ENCODE data around the gene PLPP3. TPM values are rescaled to one million over a fixed set of nuclear protein-coding genes. Genes with fewer than 3 reads are reported as not detected.

PLPP3 gene
- total RNA-seq, 6 donors from 2014 or later, result 30.7 to 117 (median 55.5) TPM

DNA sequence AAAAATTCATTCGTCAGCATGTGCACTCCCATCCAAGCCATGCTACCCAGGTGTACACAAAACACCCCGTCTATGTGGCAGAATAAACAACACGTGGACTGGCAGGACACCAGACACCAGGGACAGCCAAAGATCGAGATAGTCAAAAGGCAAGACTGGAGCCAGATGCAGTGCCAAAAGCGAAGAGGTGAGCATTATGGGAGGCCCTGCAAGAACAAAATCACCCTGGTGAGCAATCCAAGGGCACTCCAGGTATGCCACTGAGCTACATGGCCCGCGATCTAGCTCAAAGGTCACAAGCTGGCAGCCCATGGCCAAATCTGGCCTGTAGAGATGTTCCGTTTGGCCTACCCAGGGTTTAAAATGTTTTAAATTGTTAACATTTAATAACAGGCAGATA is 33.7 kb downstream of the PLPP3 start:
- TF ChIP-seq POLR2A (IDR thresholded peaks at IDR 0.05) (no peak), POLR2AphosphoS5 (IDR thresholded peaks at IDR 0.05) (no peak), EP300 (IDR thresholded peaks at IDR 0.05) (no peak)
- TF ChIP-seq, protein P1, sequence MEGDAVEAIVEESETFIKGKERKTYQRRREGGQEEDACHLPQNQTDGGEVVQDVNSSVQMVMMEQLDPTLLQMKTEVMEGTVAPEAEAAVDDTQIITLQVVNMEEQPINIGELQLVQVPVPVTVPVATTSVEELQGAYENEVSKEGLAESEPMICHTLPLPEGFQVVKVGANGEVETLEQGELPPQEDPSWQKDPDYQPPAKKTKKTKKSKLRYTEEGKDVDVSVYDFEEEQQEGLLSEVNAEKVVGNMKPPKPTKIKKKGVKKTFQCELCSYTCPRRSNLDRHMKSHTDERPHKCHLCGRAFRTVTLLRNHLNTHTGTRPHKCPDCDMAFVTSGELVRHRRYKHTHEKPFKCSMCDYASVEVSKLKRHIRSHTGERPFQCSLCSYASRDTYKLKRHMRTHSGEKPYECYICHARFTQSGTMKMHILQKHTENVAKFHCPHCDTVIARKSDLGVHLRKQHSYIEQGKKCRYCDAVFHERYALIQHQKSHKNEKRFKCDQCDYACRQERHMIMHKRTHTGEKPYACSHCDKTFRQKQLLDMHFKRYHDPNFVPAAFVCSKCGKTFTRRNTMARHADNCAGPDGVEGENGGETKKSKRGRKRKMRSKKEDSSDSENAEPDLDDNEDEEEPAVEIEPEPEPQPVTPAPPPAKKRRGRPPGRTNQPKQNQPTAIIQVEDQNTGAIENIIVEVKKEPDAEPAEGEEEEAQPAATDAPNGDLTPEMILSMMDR (IDR thresholded peaks at IDR 0.05), result no peak
- WGBS, 2 donors, result 86 to 91% methylated on average over 8 of the region's 8 CpGs
- H3K9me3 ChIP-seq, result no peaks in the 10 kb centered on the region
- ATAC-seq (ENCODE audit: low FRiP score in 2 of 2), result no peak
- H3K4me1 ChIP-seq, result peaks cover 30 to 46% (median 35%) of the 10 kb centered on the region in 4 donors
- no peaks in the 10 kb centered on the region for H3K36me3 ChIP-seq
- no peak for DNase-seq
- H3K27me3 ChIP-seq, result no peaks in the 10 kb centered on the region
- no peak overlapping the region for H3K4me3 ChIP-seq
- H3K27ac ChIP-seq, result no peak overlapping the region

DNA sequence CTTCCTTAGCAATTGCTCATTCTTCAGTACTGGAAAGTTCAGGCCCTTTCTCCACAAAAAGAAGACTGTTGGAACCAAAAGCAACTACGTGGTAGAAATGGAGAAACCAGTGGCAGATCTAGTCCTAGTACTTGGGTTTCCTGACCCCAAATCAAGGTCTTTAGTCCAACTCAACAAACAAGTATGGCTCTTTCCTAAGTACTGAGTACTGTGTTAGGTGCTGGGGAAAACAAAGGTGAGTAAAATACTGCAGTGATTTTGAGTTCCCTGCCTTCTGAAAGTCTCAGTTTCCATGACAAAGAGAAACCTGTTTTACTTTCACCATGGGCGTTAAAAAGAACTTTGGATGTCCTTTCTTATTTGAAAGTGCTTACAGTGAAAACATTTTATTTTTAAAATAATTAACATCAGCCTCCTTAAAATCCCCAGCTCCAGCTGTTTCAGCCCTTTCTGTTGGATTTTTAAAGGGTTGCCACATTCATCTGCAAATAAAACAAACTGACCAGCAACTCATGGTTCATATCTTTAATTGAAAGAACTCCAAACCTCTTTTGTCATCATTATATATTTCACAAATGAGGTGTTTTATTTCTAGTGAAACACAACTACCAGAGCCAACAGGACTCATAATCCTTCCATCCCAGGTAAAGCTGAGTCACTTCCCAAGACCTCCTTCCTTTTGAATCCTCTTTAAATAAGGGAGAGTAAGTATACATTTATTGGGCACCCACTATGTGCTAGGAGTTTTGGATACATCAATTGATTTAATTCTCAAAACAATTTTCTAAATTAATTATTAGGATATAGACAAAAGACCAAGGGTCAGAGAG is 35.4 kb downstream of the PLPP3 start:
- no peaks in the 10 kb centered on the region for H3K27me3 ChIP-seq
- WGBS, 2 donors, result 80 to 86% methylated on average over 2 of the region's 2 CpGs
- no peak overlapping the region for H3K4me3 ChIP-seq
- peaks cover 22 to 38% (median 33%) of the 10 kb centered on the region in 4 donors for H3K4me1 ChIP-seq
- H3K9me3 ChIP-seq, result no peaks in the 10 kb centered on the region
- no peak for TF ChIP-seq POLR2AphosphoS5 (IDR thresholded peaks at IDR 0.05)
- TF ChIP-seq, protein P1 (IDR thresholded peaks at IDR 0.05), result no peak
- no peak for TF ChIP-seq POLR2A (IDR thresholded peaks at IDR 0.05)
- no peak for TF ChIP-seq EP300 (IDR thresholded peaks at IDR 0.05)
- no peak for DNase-seq
- ATAC-seq (ENCODE audit: low FRiP score in 2 of 2), result no peak
- H3K36me3 ChIP-seq, result no peaks in the 10 kb centered on the region
- H3K27ac ChIP-seq, result no peak overlapping the region

DNA sequence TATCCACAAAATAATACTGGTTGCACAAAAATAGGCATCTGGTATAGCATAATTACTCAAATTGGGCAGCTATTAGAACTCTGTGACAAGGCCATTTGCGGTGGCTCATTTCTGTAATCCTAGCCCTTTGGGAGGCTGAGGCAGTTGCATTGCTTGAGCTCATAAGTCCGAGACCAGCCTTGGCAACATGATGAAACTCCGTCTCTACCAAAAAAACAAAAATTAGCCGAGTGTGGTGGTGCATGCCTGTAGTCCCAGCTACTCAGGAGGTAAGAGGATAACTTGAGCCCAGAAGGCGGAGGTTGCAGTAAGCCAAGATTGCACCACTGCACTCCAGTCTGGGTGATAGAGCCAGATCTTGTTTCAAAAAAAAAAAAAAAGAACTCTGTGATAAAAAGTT is 36.7 kb downstream of the PLPP3 start:
- Histone ChIP-seq H3K27me3 (no peaks in the 10 kb centered on the region), H3K9me3 (no peaks in the 10 kb centered on the region), H3K27ac (no peak overlapping the region), H3K4me3 (no peak overlapping the region), H3K36me3 (no peaks in the 10 kb centered on the region), H3K4me1 (peaks cover 11 to 38% (median 23%) of the 10 kb centered on the region in 4 donors)
- ATAC-seq (ENCODE audit: low FRiP score in 2 of 2) (no peak), DNase-seq (no peak)
- TF ChIP-seq EP300 (IDR thresholded peaks at IDR 0.05), result no peak
- no peak for TF ChIP-seq POLR2AphosphoS5 (IDR thresholded peaks at IDR 0.05)
- TF ChIP-seq, protein P1 (IDR thresholded peaks at IDR 0.05), result no peak
- no peak for TF ChIP-seq POLR2A (IDR thresholded peaks at IDR 0.05)
- 87 to 93% methylated on average over 5 of the region's 5 CpGs for WGBS, 2 donors

DNA sequence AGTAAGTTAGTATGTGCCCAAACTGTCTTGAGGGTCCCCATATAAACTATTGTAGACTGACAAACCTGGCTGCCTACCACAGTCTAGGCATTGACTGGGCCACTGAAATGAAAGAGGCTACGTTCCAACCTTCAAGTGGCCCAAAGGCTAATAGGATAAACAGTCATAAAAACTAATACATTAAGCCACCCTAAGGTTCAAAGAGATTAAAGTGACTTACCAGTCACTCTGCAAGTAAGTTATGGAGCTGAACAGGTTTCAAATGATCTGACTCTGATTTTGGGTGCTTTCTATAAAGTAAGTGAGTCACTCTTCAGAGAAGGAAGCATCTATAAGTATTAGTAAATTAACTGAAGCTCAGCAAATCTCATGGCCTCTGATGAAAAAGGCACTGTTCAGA is 38.0 kb downstream of the PLPP3 start:
- no peak for TF ChIP-seq POLR2A (IDR thresholded peaks at IDR 0.05)
- no peak for TF ChIP-seq EP300 (IDR thresholded peaks at IDR 0.05)
- TF ChIP-seq POLR2AphosphoS5 (IDR thresholded peaks at IDR 0.05), result no peak
- TF ChIP-seq, protein P1 (IDR thresholded peaks at IDR 0.05), result no peak
- ATAC-seq (ENCODE audit: low FRiP score in 2 of 2), result no peak
- Histone ChIP-seq H3K4me3 (no peak overlapping the region), H3K27ac (no peak overlapping the region), H3K27me3 (no peaks in the 10 kb centered on the region), H3K4me1 (peaks cover 6 to 35% (median 20%) of the 10 kb centered on the region in 4 donors), H3K9me3 (no peaks in the 10 kb centered on the region), H3K36me3 (peaks cover 0 to 5% (median 0%) of the 10 kb centered on the region in 4 donors)
- no peak for DNase-seq
- 80 to 92% methylated on average over 1 of the region's 1 CpG for WGBS, 2 donors
